GM12865 (cell line): ENCODE measurements around the gene MS4A1.
A peak's percentile ranks its signal among the peaks of the same experiment; 100 is the strongest.
"Not testable (repeated sequence)": the region's sequence is repeated elsewhere in the genome, so short reads cannot be mapped to it uniquely, and the experiment has no call there.

Source experiments
- DNase-seq: peaks from one replicate; pipeline ENCODE4 v3.0.0; 2010; ENCODE audit warnings: low read depth
- H3K4me3 ChIP-seq: 2 replicates; pipeline ENCODE4 v1.5.1; 2011; ENCODE audit warnings: mild to moderate bottlenecking, low read depth, low read length, control low read depth
- TF ChIP-seq, protein P1 (sequence below): IDR thresholded peaks from 2 replicates; pipeline ENCODE4 v1.5.1; 2011; ENCODE audit warnings: low read length, control low read depth, low read depth, inconsistent platforms; ENCODE audit not compliant: insufficient read depth; ENCODE audit errors: missing control alignments

MS4A1 gene

DNA sequence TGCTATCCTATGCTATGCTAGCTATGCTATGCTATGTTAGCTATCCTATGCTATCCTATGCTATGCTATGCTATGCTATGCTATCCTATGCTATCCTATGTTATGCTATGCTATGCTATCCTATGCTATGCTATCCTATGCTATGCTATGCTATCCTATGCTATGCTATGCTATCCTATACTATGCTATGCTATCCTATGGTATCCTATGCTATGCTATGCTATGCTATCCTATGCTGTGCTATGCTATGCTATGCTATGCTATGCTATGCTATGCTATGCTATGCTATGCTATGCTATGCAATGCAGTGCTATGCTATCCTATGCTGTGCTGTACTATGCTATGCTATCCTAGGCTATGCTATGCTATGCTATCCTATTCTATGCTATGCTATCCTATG is 8.6 kb upstream of the MS4A1 start:
- H3K4me3 ChIP-seq = no peak overlapping the region; the same call in 1 of the 2 replicates
- DNase-seq = no peak
- TF ChIP-seq, protein P1, sequence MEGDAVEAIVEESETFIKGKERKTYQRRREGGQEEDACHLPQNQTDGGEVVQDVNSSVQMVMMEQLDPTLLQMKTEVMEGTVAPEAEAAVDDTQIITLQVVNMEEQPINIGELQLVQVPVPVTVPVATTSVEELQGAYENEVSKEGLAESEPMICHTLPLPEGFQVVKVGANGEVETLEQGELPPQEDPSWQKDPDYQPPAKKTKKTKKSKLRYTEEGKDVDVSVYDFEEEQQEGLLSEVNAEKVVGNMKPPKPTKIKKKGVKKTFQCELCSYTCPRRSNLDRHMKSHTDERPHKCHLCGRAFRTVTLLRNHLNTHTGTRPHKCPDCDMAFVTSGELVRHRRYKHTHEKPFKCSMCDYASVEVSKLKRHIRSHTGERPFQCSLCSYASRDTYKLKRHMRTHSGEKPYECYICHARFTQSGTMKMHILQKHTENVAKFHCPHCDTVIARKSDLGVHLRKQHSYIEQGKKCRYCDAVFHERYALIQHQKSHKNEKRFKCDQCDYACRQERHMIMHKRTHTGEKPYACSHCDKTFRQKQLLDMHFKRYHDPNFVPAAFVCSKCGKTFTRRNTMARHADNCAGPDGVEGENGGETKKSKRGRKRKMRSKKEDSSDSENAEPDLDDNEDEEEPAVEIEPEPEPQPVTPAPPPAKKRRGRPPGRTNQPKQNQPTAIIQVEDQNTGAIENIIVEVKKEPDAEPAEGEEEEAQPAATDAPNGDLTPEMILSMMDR = no peak

DNA sequence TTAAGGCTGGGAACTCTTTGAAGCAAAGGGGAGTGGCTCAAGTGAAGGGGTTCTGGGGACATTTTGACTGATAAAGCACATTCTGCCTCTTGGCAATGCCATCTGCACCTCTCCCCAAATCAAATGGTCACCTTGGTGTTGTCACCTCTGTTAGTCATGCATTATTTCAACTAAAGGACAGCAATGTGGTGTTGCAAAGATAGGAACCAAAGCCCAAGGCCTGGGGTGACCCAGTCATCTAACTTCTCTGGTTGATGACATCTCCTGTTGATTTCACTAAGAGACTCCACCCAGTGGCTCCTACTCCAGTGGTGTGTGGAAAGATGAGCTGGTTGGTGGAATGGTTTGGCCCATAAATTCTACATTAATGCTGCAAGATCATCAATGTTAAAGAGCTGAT is 7.8 kb upstream of the MS4A1 start:
- no peak for DNase-seq
- TF ChIP-seq, protein P1 = no peak
- no peak overlapping the region for H3K4me3 ChIP-seq

DNA sequence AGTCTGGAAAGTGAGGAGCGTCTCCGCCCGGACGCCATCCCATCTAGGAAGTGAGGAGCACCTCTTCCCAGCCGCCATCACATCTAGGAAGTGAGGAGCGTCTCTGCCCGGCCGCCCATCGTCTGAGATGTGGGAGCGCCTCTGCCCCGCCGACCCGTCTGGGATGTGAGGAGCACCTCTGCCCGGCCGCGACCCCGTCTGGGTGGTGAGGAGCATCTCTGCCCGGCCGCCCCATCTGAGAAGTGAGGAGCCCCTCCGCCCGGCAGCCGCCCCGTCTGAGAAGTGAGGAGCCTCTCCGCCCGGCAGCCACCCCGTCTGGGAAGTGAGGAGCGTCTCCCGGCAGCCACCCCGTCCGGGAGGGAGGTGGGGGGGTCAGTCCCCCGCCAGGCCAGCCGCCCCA is 4.5 kb upstream of the MS4A1 start:
- not testable (repeated sequence) for H3K4me3 ChIP-seq, DNase-seq

DNA sequence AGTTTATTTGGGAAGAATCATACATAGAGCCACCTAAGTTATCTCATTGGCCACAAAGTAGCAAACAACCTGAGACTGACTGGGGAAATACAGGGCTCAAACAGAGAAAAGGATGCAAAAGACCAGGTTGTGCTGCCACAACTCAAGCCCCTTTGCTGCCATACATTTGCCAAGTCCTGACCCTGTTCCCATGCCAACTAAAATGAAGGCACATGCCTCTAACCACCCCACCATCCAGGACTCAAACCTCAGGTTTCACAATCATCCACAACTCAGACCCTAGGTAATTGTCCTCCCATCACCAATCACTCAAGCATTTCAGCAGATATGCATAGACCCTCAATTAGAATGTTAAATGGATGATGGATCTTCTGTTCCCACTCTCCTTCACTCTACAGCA is 1.4 kb upstream of the MS4A1 start:
- TF ChIP-seq, protein P1 = no peak
- no peak overlapping the region for H3K4me3 ChIP-seq
- DNase-seq = peak; percentile 45

DNA sequence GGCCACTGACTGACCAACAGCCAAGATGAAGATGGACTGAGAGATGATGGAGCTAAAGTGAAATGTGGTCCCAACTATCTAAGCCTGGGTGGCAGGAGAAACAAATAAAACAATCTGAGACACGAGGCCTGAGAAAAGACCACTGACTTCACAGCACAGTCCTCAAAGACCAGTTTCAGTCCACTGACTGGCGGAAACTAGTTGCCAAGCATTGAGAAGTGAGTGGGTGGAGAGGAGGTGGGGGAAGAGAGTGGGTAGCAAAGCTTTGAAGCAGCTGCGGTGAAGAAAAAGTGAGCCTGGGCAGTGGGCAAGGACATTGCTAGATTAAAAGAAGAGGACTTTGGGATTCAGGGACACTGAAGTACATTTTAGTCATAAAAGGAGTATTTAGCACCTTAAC is 1.9 kb downstream of the MS4A1 start:
- DNase-seq = peak; percentile 82
- TF ChIP-seq, protein P1 = no peak
- H3K4me3 ChIP-seq = peak overlapping the region; percentile 97

DNA sequence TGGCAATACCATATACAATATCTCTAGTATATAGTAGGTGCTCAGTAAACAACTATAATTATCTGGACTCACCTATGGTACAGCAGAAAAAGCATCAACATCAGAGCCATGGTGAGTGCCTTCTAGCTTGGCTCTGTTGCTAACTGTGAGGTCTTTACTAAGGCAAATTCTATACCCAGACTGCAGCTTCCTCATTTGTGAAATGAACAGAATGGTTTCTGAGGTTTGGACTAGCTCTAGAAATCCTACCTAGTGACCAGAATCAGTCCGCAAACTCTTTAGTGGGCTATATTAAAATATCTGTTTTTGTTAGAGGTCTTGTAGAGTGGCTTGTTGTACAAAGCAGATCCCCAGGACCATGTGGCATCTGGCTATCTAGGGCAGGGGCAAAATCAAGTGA is 3.7 kb downstream of the MS4A1 start:
- peak; percentile 58 for DNase-seq
- H3K4me3 ChIP-seq = peak overlapping the region; percentile 97
- TF ChIP-seq, protein P1 = no peak

DNA sequence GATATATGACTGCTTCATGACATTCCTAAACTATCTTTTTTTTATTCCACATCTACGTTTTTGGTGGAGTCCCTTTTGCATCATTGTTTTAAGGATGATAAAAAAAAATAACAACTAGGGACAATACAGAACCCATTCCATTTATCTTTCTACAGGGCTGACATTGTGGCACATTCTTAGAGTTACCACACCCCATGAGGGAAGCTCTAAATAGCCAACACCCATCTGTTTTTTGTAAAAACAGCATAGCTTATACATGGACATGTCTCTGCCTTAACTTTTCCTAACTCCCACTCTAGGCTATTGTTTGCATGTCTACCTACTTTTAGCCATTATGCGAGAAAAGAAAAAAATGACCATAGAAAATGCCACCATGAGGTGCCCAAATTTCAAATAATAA is 13.2 kb downstream of the MS4A1 start:
- TF ChIP-seq, protein P1 = no peak
- H3K4me3 ChIP-seq = no peak overlapping the region

More for the DNA sequence above, 13.2 kb downstream of the MS4A1 start:
- DNase-seq = no peak
